Measurements from ENCODE around the gene ACACA.

ACACA gene

DNA sequence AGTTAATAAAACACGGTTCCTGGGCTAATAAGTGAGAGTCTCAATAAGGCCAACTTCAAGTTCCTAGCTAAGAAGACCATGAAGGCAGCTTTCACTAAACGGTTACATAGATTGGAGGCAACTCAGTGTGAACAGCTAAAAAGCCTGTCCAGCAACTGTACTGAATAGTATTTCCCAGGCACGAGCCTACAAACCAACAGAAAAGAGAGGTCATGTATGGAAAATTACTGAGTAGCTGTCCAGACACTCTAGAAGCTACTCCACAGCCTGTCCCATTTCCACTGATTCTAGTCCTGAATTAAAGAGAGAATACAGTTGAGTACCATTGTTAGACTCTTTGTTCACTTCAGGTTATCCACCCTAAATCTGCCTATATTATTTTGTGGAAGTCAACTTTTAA, 67.3 kb downstream of the ACACA start:
- no peak for DNase-seq

DNA sequence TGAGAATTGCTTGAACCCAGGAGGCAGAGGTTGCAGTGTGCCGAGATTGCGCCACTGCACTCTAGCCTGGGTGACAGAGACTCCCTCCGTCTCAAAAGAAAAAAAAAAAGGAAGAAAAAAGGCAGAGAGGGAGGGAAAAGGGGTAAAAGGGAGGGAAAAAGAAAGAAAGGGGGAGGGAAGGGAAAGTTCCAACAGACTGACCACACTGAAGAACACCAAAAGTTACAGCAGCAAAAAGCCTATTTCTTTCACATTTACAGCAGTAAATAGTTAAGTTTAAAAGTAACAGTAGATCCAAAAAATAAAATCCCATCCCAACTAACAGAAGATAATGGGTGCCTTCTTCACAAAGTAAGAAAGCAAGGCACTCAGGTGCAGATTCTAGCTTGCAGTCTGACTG, 67.8 kb downstream of the ACACA start:
- DNase-seq, result no peak

DNA sequence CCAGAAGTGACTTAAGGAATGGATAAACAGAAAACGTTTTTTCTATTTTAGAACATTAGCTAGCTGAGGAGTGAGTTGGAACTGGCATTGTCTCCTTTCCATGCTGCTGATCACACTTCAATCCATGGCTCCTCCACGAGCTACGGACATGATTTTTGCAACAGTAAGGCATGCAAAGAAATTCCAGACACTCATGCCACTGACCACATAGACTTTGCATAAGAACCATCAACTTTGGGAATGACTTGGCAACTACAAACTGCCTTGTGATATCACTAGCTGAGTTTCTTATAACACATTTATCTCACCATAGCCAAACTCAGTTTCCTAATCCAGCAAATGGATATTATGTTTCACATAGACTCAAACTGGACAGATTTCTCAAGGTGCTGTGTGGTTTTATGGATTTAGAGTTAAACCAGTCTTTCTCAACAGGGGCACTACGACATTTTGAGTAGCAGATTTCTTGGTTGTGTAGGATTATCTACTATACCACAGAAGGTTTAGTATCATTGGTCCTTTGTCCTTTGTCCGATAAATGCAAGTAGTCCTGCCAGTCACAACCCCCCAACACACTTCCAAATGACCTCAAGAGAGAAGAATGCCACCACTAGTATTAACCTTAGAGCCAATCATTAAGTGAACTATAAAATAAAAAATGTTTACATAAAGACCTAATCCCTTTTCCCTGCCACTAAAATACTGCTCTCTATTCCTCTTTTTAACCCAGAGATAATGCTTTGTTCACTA, 79.1 kb downstream of the ACACA start:
- no peak for DNase-seq

DNA sequence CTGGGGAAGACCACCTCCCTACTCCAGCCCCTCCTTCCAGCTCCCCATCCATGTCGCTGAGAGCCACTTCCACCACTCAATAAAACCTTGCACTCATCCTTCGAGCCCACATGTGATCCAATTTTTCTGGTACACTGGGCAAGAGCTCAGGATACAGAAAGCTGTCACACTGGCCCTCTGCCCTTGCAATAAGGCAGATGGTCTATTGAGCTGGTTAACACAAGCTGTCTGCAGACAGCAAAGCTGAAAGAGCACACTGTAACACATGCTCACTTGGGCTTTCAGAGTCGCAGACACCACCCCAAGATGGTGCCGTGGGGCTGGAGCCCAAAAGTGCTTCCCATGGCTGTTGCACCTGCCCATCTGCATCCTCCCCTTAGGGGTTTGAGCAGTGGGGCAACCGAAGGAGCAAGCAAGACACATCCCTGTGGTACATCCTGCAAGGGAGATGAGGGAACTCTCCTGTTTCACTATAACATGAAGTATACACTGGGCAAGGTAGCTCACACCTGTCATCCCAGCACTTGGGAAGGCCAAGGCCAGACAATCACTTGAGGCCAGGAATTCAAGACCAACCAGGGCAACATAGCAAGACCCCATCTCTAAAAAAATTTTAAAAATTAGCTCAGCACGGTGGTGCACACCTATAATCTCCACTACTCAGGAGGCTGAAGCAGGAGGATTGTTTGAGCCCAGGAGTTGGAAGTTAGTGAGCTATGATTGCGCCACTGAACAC, 83.6 kb downstream of the ACACA start:
- no peak for DNase-seq

DNA sequence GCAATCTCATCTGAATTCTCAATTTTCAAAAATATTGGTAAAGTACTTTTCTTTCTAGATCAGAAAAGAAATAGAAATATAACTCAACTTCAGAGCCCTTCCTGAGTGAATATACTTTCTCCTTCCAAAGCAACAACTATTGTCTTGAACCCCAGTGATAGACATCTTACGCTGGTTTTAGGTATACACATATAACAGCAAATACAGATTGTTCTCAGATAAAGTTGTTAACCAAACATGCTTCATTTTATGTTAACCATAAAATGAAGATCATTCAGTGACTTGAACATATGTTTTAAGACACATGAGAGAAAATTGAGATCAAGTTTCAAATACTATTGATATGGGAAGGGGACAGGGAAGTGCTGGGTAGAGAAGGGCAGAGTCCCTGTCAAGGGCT, 84.5 kb downstream of the ACACA start:
- DNase-seq, result no peak

DNA sequence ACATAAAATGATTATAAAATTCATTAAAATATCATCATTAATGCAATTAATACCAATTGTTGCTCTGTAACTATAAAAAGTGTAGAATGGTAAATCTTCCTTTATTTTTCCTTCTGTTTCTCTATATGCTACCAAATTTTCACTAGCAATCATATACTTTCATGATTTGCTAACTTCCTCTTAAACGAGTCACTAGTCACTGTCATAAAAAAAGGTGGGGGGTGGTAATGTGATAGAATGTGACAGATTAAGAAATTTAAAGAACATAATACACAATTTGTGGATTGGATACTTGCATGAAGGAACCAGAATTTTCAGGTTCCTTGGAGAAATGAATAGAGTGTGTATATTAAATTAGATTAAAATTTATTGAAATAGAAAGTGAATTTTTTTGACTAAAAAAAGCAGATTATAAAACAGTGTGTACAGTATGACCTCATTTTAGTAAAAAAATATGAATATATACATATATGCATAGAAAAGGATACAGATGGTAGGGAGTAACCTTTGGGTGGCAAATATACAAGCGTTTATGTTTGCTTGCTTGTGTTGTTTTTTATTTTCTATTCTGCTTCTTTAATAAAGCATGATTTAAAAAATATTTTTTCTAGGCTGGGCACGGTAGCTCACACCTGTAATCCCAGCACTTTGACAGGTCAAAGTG, 87.6 kb downstream of the ACACA start:
- DNase-seq, result no peak

DNA sequence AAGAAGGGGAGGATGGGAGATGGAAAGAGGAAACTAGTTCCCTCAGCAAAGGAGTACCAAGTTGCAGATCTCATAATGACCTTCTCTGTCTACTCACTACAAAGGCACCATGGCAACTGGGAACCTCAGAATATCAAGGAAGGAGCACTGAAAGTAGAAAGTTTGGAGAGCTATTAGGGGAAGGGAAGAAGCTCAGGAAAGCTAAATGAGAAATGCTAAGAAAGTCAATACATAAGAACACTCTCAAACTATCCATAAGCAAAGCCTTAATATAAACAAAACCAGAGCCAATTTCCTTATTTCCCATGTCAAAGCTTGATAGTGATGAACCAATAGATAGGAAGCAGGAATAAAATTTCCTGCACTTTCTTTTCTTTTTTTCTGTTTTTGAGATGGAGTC, 88.8 kb downstream of the ACACA start:
- DNase-seq, result no peak

DNA sequence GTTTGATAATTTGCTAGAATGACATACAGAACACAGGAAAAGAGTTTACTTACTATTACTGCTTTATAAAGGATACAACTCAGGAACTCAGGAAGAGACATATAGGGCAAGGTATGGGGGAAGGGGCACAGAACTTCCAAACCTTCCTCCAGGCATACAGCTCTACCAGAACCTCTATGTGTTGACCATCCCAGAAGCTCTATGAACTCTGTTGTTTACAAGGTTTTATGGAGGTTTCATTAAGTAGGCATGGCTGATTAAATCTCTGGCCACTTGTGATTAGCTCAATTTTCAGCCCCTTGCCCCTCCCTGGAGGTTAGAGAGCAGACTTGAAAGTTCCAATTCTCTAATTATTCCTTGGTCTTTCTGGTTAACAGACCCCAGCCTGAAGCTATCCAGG, 91.0 kb downstream of the ACACA start:
- DNase-seq, result no peak

DNA sequence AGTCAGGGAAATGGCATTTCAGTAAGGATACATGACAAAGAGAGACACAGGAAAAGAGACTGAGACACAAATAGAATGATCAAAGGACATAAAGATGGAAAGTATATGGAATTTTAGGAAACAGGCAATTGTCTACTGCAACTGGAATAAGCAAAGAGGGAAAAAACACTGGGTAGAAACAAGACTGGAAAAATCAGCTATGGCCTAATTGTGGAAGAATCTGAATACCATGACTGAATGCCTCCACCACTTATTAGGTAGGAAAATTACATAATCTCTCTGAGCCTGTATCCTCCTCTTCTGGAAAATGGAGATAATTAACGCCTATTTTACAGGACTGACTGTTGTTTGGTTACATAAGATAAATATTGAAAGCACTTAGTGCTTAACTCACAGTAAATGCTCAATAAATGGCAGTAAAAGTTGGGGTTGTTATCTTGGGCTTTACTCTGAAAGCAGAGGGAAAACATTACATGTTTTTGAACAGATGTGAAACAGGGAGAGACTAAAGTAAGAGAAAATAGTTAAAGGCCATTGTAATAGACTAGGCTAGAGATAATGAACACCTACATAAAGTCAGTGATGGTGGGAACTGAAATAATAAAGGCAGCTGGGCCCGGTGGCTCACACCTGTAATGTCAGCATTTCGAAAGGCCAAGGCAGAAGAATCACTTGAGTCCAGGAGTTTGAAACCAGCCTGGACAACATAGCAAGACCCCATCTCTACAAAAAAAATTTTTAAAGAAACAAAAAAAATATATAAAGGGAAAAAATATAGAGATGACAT, 94.3 kb downstream of the ACACA start:
- no peak for DNase-seq

DNA sequence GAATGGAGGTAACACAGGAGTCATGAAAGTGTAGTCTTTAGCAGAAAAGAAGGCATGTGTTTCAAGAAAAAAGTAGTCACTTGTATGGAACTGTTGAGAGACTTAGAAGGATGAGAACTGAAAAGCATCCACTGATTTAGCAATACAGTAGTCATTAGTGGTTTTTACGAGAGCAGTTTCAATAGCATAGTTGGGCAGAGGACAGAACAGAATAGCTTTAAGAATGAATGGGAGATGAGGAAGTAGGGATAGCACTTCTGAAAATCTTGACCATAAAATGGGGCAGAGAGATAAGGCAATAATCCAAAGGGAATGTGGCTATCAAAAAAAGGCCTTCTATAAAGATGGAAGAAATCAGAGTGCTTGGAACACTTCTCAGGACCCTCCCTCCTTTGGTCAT, 95.7 kb downstream of the ACACA start:
- no peak for DNase-seq

DNA sequence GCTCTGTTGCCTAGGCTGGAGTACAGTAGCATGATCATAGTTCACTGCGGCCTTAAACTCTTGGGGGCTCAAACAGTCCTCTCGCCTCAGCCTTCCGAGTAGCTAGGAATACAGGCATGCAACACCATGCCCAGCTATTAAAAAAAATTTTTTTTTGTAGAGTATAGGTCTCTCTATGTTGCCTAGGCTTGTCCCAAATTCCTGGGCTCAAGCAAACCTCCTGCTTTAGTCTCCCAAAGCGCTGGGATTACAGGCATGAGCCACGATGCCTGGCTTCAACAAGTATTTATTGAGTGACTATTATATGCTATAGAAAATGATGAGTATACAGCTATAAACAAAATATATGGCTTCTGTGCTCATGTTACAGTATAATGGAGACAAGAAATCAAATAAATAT, 97.6 kb downstream of the ACACA start:
- no peak for DNase-seq

DNA sequence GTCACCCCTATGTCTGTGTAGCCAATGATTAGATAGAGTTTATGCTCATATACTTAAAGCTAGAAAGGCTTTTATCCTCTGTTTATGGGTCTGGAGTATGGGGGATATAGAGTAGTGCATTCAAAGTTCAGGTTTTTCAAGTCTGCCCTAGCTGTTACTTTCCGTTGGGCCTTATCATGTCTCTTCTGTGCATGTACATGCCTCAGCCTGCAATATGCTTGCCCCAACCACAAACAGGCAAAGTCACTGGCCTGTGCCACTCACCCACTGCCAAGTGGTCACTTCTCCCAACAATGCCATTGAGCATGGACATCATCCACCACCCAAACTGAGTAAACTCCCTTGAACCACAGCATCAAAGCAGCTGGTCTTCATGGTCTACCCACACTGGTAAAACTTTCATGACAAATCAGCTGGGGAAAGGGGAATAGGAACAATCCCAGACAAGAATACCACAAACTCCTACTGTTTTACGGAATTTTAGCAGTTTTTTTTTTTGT, 101.2 kb downstream of the ACACA start:
- no peak for DNase-seq

DNA sequence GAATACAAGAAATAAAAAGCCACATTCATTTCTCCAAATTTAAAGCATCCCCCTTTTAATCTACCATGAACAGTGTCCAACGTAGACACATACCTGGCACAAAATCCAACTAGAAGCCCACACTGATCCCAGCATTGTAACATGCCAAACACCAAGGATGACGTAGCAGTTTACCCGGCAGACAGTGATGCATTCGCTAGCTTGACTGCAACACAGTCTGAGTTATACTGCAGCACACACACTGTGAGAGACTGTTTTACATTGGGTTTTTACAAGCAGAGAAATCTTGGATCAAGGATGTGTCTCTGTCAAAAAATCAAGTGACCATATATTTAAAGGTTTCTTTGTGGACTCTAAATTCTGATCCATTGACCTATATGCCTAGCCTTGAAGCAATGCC, 105.3 kb downstream of the ACACA start:
- DNase-seq, result no peak

DNA sequence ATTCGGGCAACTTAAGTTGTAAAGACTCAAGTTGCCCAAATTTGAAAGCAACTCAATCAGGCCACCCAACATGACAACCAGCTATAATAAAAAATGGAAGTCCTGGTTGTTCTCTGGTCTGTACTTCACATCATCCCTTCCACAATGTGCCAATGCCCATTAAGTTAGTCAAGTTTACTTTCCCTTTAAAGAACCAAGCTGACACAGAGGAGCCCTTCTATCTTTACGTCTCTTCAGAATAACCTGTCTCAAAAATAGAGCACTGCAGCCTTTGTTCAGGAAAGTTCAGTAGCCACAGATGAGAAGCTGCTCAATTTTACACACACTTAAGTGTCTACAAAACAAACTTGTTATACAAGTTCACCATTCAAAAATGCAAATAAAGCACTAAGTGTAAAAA, 106.0 kb downstream of the ACACA start:
- no peak for DNase-seq

DNA sequence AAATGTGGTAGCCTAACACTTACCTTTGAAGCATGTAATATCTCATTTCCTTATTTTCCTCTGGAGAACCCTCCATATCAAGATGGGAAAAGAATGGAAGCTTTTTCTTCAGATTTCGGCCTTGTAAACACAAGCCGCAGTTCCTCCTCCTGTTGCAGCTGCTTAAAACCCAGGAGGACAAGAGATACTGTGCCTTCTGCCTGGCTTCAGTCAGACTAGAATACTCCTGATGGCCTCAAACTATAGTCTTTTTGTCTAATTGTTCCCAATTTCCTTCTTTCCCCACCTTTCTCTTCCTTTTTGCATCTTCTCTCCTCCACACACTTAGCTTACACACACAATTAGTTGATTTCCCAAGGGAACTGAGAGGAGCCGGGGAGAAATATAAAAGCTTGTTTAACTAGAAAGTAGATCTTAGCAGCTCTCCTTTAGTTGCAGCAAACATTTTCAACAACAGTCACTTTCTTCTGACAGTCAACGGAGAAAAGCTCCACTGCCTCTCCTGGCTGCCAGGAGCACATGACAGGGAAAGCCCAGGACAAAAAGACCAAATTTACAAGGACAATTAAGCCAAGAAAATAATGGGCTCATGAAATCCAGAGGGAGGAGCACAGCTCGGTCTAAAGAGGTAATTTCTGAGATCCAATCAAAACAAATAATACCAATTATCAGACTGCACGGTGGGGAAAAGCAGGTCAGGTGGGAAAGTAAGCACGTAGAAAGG, 107.2 kb downstream of the ACACA start:
- DNase-seq, result no peak

DNA sequence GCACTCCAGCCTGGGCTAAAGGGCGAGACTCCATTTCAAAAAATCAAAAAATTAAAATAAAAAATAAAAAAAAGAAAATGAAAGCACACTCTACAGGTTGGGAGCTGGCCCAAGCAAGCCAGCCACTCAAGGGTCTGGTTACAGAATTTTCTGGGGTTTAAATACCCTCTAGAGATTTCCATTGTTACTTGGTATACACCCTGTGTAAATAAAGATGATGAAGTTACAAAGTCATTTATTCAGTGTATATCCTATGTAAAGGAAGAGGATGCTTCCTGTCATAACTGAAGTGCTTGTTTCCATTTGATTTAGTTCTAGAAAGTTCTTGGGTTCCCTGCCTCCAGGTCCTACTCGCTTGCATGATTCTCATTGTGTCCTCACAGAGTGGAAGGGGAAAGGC, 110.7 kb downstream of the ACACA start:
- no peak for DNase-seq

DNA sequence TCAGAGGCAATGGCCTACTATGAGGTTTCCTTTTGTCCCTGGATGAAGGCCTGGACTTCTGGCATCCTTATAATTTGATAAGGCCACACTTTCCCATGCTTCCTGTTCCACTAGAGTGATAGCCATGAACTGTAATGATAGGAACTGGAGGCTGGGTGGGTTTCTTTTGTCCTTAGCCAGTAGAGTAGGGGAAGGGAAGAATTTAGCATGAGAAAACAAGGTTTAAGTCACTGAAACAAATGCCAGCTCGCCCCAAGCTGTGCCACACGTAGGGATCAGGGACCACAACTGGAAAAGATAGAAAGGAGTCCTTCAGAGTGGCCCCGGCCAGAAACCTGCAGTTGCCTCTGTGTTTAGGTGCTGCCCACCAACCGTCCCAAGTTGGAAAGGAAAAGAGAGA, 111.7 kb downstream of the ACACA start:
- no peak for DNase-seq

DNA sequence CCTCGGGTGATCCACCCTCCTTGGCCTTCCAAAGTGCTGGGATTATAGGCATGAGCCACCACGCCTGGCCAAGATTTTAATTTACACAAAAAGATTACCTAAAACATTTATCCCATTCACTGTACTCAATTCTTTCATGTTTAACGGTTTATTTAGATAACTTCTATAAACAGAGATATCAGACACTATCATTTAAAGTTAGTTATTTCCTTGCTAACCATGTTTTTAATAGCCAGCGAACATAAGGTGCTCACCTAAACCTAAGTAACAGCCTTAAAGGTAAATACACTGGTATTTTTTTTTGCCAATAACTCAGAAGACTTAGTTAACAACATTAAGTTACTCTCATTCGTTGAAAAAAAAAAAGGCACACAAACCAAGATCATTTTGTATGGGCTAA, 112.9 kb downstream of the ACACA start:
- no peak for DNase-seq

DNA sequence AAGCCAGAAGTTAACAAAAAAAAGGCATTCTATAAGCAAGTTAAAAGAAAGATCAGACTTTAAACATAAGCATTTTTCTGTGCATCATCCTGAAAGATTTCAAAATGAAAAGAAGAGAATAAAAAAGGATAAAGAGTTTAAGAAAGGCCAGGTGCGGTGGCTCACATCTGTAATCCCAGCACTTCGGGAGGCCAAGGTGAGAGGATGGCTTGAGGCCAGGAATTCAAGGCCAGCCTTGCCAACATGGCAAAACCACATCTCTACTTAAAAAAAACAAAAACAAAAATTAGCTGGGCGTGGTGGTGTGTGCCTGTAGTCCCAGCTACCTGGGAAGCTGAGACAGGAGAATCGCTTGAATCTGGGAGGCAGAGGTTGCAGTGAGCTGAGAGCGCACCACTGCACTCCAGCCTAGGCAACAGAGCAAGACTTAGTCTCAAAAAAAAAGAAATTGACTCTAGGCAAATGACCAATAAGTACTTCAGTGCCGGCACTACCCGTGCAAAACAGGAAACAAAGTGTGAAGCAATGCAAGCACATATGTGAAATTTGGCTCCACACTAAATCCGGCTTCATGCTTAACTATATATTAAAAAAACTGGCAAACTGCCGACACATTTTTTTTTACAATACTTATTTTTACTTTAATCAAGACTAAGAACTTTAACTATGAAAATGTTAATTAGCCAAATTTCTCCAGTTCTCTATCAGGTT, 114.1 kb downstream of the ACACA start:
- no peak for DNase-seq

DNA sequence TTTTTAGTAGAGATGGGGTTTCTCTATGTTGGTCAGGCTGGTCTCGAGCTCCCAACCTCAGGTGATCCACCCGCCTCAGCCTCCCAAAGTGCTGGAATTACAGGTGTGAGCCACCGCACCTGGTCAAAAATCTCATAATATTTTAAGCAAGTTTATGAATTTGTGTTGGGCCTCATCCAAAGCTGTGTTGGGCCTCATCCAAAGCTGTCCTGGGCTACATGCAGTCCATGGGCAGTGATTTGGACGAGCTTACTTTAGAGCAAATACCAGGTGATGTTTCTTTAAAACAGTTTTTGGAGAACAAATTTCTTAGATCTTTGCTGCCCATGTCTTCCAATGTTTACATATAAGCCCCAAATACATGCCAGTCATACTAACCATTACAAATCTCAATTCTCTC, 115.3 kb downstream of the ACACA start:
- DNase-seq, result no peak

DNA sequence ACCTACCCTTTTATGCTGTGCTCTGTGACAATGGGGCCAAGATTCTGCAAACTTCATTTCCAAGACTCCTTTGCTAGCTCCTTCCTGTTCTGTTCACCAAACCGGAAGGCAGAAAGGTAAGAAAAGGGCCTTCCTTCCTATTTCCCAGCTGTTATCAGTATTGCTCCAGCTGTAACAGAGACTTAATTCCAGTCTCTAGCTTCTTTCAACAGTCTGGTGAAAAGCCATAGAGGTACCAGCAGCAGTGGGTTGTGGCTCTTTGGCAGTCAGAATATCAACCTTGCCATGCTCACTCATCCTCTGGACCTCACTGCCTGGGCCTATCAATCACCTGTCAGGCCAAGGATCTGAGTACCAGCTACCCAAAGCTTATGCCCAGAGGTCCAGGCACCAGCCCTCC, 120.2 kb downstream of the ACACA start:
- DNase-seq, result no peak

DNA sequence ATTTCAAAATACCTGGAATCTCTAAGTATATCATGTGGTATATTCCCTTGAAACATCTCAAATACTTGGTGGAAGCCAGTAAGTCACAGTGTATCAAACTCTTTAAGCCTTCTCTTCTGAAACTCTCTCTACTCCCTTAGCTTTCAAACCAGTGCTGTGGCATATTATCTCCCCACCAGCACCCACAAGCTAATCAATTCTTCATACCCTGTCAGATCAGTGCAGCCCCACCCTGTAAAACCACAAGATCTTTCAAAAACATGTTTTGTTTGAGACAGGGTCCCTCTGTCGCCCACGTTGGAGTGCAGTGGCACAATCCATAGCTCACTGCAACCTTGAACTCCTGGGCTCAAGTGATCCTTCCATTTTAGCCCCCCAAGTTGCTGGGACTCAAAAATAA, 122.4 kb downstream of the ACACA start:
- no peak for DNase-seq
